ENCODE results near the gene ENDOD1. TPM values are rescaled to one million over a fixed set of nuclear protein-coding genes. Genes with fewer than 3 reads are reported as not detected.

The ENDOD1 gene
- polyA plus RNA-seq, 1 experiment = 12.1 TPM

DNA sequence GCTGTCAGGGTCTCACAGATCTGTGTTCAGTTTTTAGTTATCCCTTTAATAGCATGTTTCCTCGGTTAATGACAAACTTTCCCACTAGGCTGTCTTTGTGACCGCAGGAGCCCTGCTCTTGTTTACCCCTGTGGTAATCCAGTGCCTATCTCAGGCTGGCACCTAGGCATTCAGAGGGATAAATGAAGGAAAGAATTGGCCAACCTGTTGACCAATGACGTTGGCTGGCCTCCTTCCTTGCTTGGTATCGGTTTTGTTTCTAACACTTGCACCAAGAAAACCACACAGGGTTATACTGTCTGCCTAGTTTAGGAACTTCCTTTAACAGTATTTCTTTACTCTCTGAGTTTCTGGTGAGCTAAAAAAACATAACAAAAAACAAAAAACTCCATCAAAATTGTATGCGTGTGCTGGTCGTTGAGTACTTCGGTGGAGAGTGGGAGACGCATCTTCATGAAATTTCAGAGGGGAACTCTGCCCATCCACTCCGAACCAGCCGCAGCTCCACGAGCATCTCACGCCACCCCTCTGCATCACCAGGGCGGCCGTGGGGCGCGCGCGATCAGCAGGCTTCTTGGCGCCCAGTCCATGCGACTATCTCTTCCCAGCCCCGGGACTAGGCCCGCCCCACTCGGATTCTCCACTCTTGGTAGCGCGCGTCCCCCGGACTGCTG is 563 bp upstream of the ENDOD1 start:
- TF ChIP-seq, protein P1, sequence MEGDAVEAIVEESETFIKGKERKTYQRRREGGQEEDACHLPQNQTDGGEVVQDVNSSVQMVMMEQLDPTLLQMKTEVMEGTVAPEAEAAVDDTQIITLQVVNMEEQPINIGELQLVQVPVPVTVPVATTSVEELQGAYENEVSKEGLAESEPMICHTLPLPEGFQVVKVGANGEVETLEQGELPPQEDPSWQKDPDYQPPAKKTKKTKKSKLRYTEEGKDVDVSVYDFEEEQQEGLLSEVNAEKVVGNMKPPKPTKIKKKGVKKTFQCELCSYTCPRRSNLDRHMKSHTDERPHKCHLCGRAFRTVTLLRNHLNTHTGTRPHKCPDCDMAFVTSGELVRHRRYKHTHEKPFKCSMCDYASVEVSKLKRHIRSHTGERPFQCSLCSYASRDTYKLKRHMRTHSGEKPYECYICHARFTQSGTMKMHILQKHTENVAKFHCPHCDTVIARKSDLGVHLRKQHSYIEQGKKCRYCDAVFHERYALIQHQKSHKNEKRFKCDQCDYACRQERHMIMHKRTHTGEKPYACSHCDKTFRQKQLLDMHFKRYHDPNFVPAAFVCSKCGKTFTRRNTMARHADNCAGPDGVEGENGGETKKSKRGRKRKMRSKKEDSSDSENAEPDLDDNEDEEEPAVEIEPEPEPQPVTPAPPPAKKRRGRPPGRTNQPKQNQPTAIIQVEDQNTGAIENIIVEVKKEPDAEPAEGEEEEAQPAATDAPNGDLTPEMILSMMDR (IDR thresholded peaks at IDR 0.05; ENCODE audit: low read depth, low read length) = no peak
- H3K4me3 ChIP-seq (ENCODE audit: low read depth, low read length) = peak overlapping the region; percentile 69
- peak overlapping the region; percentile 48 for H3K27ac ChIP-seq (ENCODE audit: low read depth, low read length)
- H3K9me3 ChIP-seq (ENCODE audit: control insufficient read depth, insufficient read depth, low read length) = no peaks in the 10 kb centered on the region; the same call in 1 of the 2 replicates
- CTCF ChIA-PET = interaction anchor here (0.6 to 2.8 kb wide), 4 partner anchors 13 to 570 kb away, joined by 3 to 11 read pairs (median 10); no protein-coding TSS in a partner anchor
- H3K27me3 ChIP-seq (ENCODE audit: control insufficient read depth, insufficient read depth, low read length) = no peaks in the 10 kb centered on the region
- DNase-seq (ENCODE audit: low read depth, low spot score) = no peak
- POLR2A ChIA-PET = interaction anchor here (0.7 to 2.2 kb wide), 3 partner anchors 8 to 58 kb away, joined by 3 to 12 read pairs (median 4); no protein-coding TSS in a partner anchor

DNA sequence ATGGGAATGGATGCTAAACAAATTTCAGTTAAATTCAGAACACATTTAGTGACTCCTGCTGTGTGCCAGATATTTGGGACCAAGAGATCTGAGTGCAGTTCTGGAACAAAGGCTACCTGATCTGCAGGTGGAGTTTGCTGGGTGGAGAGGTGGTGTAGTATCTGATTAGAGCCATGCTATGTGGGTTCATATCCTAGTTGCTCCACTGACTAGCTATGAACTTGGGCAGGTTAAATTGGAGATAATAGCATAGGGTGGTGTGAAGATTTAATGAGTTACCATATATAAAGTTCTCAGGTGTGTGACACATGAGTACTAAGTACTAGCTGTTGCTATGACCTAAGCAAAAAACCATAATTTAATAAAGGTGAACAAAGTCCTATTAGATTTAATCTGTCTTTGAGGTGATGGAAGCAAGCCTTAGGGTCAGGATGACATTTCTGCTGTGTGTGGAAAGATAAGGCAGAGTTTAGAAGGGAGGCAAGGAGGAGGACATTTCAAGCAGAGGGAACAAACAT is 2.1 kb downstream of the ENDOD1 start:
- Histone ChIP-seq H3K27ac (ENCODE audit: low read depth, low read length) (no peak overlapping the region), H3K4me3 (ENCODE audit: low read depth, low read length) (no peak overlapping the region), H3K9me3 (ENCODE audit: control insufficient read depth, insufficient read depth, low read length) (no peaks in the 10 kb centered on the region; the same call in 1 of the 2 replicates), H3K27me3 (ENCODE audit: control insufficient read depth, insufficient read depth, low read length) (no peaks in the 10 kb centered on the region)
- DNase-seq (ENCODE audit: low read depth, low spot score) = no peak
- TF ChIP-seq, protein P1 (IDR thresholded peaks at IDR 0.05; ENCODE audit: low read depth, low read length) = no peak
- ChIA-PET CTCF (interaction anchor here (0.6 to 2.7 kb wide), 4 partner anchors 17 to 1371 kb away, joined by 3 to 9 read pairs (median 6); no protein-coding TSS in a partner anchor), POLR2A (no interaction called here)

DNA sequence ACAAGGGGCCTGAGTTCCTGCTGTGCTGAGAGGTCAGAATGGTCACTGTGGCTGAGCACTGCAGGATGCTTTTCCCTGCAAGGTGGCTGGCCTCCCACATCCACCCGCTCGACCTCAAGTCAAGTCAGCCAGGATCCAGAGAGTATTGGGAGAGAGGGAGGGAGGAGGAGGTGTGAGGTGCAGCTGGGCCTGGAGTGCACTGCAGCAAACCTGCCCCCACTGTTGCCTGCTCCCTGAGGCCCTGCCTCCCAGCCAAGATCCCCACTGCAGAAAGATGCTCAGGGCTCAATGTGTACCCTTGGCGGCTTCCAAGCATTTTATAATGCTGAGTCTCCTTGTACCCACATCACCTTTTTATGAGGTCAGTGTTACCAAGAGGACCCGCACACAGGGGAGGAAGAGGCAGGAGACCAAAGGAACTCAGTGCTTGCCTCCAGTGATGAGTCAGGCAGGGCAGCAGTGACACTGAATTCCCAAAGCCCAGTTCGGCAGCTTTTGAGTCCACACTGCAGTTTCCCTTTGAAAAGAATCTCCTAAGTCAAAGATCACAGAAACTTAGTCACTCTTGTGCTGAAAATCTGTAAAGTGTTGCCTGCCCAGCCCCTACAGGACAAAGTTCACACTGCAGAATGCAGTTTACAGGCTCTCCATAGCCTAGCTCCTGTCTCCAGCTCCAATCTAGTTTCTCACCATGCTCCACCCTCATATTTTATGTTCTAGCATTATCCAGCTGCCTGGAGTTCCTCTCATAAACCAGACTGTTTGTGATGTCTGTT is 3.1 kb downstream of the ENDOD1 start:
- TF ChIP-seq, protein P1 (IDR thresholded peaks at IDR 0.05; ENCODE audit: low read depth, low read length) = peak; percentile 54
- Histone ChIP-seq H3K9me3 (ENCODE audit: control insufficient read depth, insufficient read depth, low read length) (no peaks in the 10 kb centered on the region; the same call in 1 of the 2 replicates), H3K27ac (ENCODE audit: low read depth, low read length) (no peak overlapping the region), H3K27me3 (ENCODE audit: control insufficient read depth, insufficient read depth, low read length) (no peaks in the 10 kb centered on the region), H3K4me3 (ENCODE audit: low read depth, low read length) (no peak overlapping the region)
- ChIA-PET CTCF (interaction anchor here (0.6 to 2.6 kb wide), 6 partner anchors 11 to 1370 kb away, joined by 3 to 9 read pairs (median 4); no protein-coding TSS in a partner anchor), POLR2A (no interaction called here)
- DNase-seq (ENCODE audit: low read depth, low spot score) = no peak

DNA sequence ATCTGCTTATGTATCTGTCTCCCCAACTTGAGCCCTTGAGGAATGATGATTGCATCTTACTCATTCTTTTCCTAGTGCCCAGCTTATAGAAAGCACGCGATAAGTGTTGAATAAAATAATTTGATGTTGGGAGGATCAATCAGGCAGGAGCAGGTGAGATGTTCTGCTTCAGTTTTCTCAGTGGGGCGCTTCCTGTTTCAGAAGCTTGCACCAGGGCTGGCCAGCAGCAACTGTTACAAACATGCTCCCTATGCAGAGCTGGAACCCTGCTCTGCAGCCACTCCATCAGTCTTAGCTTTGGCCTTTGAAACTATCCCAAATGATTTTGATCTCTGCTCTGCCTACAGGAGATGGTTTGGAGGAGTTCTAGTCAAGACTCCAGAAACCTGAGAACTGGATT is 3.9 kb downstream of the ENDOD1 start:
- TF ChIP-seq, protein P1 (IDR thresholded peaks at IDR 0.05; ENCODE audit: low read depth, low read length) = no peak
- H3K27ac ChIP-seq (ENCODE audit: low read depth, low read length) = no peak overlapping the region
- H3K27me3 ChIP-seq (ENCODE audit: control insufficient read depth, insufficient read depth, low read length) = no peaks in the 10 kb centered on the region
- DNase-seq (ENCODE audit: low read depth, low spot score) = no peak
- H3K9me3 ChIP-seq (ENCODE audit: control insufficient read depth, insufficient read depth, low read length) = no peaks in the 10 kb centered on the region; the same call in 1 of the 2 replicates
- CTCF ChIA-PET = interaction anchor here (0.7 to 2.6 kb wide), 9 partner anchors 9 to 612 kb away, joined by 3 to 9 read pairs (median 4); partner anchors contain the start of gene SRSF8
- POLR2A ChIA-PET = no interaction called here
- no peak overlapping the region for H3K4me3 ChIP-seq (ENCODE audit: low read depth, low read length)
